HepG2 (cell line): ENCODE measurements around the gene ABCC1. TPM values are rescaled to one million over a fixed set of nuclear protein-coding genes. Genes with fewer than 3 reads are reported as not detected.

Source experiments
- ATAC-seq: fragments of 200-7000 bp; cut with Tn5 transposase; 3 replicates; pipeline ENCODE4 v1.9.1; 2020; ENCODE audit warnings: mild to moderate bottlenecking, moderate library complexity
- BruUV-seq: library from RNA; stranded (reverse); fragments of 400-500 nt; replicated peaks from 2 replicates; lab custom pipeline; 2021; lab: Mats Ljungman, UMichigan
- CTCF ChIA-PET: fragments of 300-600 bp; formaldehyde crosslinking; extraction: SDS; loops from one replicate; lab custom pipeline; 2021; ENCODE audit warnings: low total read pairs, inconsistent platforms, low intra/inter-chr PET ratio; lab: Yijun Ruan, JAX
- POLR2A ChIA-PET: fragments of 350-600 bp; sonication (Branson Sonifier 250); formaldehyde crosslinking; loops from one replicate; lab custom pipeline; 2020; ENCODE audit warnings: antibody characterized with exemption, inconsistent platforms; lab: Yijun Ruan, JAX
- DNase-seq: peaks from one replicate; pipeline ENCODE4 v3.0.0-alpha.2; 2015; ENCODE audit warnings: low spot score
- FAIRE-seq: peaks from 3 replicates; lab custom pipeline; 2011; peaks lifted over from hg19 to GRCh38; lab: Jason Lieb, UNC
- H2AFZ ChIP-seq: one replicate; pipeline ENCODE4 v1.6.1; 2011; ENCODE audit warnings: low read length, inconsistent platforms
- H3K27ac ChIP-seq: fragments of 300-600 bp; 3 replicates; pipeline ENCODE4 v1.8.0; 2011; ENCODE audit warnings: mixed run types, mild to moderate bottlenecking, mixed read lengths, low read length, inconsistent platforms; ENCODE audit not compliant: insufficient read depth; ENCODE audit errors: extremely low read length
- H3K27me3 ChIP-seq, 2 experiments: fragments of 200-600 bp in 1 of 2; 2 replicates in 1 of 2; 3 replicates in 1 of 2; pipeline versions ENCODE4 v1.6.0 to v1.8.0; 2011; ENCODE audit warnings: low read length in 2 of 2, mild to moderate bottlenecking in 2 of 2, moderate library complexity in 2 of 2, inconsistent platforms in 1 of 2; ENCODE audit not compliant: insufficient read depth in 2 of 2, control insufficient read depth in 1 of 2
- H3K36me3 ChIP-seq, 2 experiments: fragments of 200-600 bp in 1 of 2; replicated peaks in 1 of 2; 2 replicates in 1 of 2; 3 replicates in 1 of 2; pipeline versions ENCODE4 v1.5.1 to v1.8.0; 2011; ENCODE audit warnings: low read length in 2 of 2, inconsistent platforms in 1 of 2; ENCODE audit not compliant: insufficient read depth in 2 of 2, control insufficient read depth in 1 of 2
- H3K4me1 ChIP-seq: 2 replicates; pipeline ENCODE4 v1.5.1; 2012; ENCODE audit warnings: low read length, inconsistent platforms; ENCODE audit not compliant: insufficient read depth
- H3K4me2 ChIP-seq: 2 replicates; pipeline ENCODE4 v1.6.0; 2011; ENCODE audit warnings: low read depth, low read length, inconsistent platforms
- H3K4me3 ChIP-seq, 3 experiments: fragments of 200-600 bp in 1 of 3; sonication (generic), shearing (Covaris generic) in 1 of 3; replicated peaks in 1 of 3; 2 replicates each; pipeline ENCODE4 v1.5.1; 2011 to 2016; ENCODE audit warnings: low read length in 3 of 3, inconsistent platforms in 2 of 3, low read depth in 2 of 3, mild to moderate bottlenecking in 2 of 3, control low read depth in 1 of 3, mixed read lengths in 1 of 3; ENCODE audit not compliant: insufficient read depth in 1 of 3
- H3K79me2 ChIP-seq: one replicate; pipeline ENCODE4 v1.6.1; 2011; ENCODE audit warnings: low read length, inconsistent platforms; ENCODE audit not compliant: insufficient read depth
- H3K9ac ChIP-seq: 2 replicates; pipeline ENCODE4 v1.6.0; 2011; ENCODE audit warnings: mild to moderate bottlenecking, low read depth, low read length, inconsistent platforms; ENCODE audit not compliant: insufficient read depth
- H3K9me3 ChIP-seq: 2 replicates; pipeline ENCODE4 v1.5.1; 2012; ENCODE audit warnings: mild to moderate bottlenecking, low read length
- H4K20me1 ChIP-seq: 2 replicates; pipeline ENCODE4 v1.6.0; 2011; ENCODE audit warnings: inconsistent platforms, mild to moderate bottlenecking, low read length, moderate library complexity; ENCODE audit not compliant: insufficient read depth
- ARHGAP35 ChIP-seq: sonication (generic); formaldehyde crosslinking; IDR thresholded peaks from 2 replicates; pipeline ENCODE4 v1.9.0; 2022; ENCODE audit warnings: mild to moderate bottlenecking, inconsistent platforms, moderate library complexity, missing genetic modification reagents, borderline replicate concordance
- CHCHD3 ChIP-seq: sonication (generic); formaldehyde crosslinking; IDR thresholded peaks from 2 replicates; pipeline ENCODE4 v1.8.0; 2022; ENCODE audit warnings: mild to moderate bottlenecking, missing genetic modification reagents, moderate library complexity
- CHD4 ChIP-seq: fragments of 200-600 bp; sonication (generic); IDR thresholded peaks from 2 replicates; pipeline ENCODE4 v1.7.0; 2017; ENCODE audit warnings: mild to moderate bottlenecking, low read length, borderline replicate concordance
- FOXA1 ChIP-seq, 2 experiments: fragments of 450-650 bp in 1 of 2; sonication (generic) in 1 of 2; formaldehyde crosslinking in 1 of 2; IDR thresholded peaks; 2 replicates each; pipeline versions ENCODE4 v1.4.0 to v1.6.1; 2016 to 2020; ENCODE audit warnings: missing genetic modification reagents in 1 of 2
- MAZ ChIP-seq, 2 experiments: sonication (generic) in 1 of 2; formaldehyde crosslinking in 1 of 2; IDR thresholded peaks; 2 replicates each; pipeline versions ENCODE4 v1.5.0 to v1.6.1; 2012 to 2020; ENCODE audit warnings: low read depth in 2 of 2, mild to moderate bottlenecking in 2 of 2, borderline replicate concordance in 1 of 2, improper control_type of control experiment in 1 of 2, low read length in 1 of 2, missing genetic modification reagents in 1 of 2, moderate library complexity in 1 of 2
- REL ChIP-seq: sonication (generic); formaldehyde crosslinking; conservative IDR thresholded peaks from 2 replicates; pipeline ENCODE4 v1.8.0; 2022; ENCODE audit warnings: mild to moderate bottlenecking, missing genetic modification reagents, moderate library complexity
- SIN3B ChIP-seq: fragments of 150-350 bp; IDR thresholded peaks from 2 replicates; pipeline ENCODE4 v1.6.1; 2014; ENCODE audit warnings: low read length
- ZMYM3 ChIP-seq: sonication (generic); formaldehyde crosslinking; IDR thresholded peaks from 2 replicates; pipeline ENCODE4 v1.5.1; 2020; ENCODE audit warnings: mild to moderate bottlenecking, missing genetic modification reagents
- ZNF282 ChIP-seq: fragments of 450-650 bp; IDR thresholded peaks from 2 replicates; pipeline ENCODE4 v1.6.1; 2018; ENCODE audit not compliant: partially characterized antibody
- ZNF30 ChIP-seq: sonication (generic); formaldehyde crosslinking; IDR thresholded peaks from 2 replicates; pipeline ENCODE4 v1.5.0; 2020; ENCODE audit warnings: mild to moderate bottlenecking, missing genetic modification reagents
- ZNF343 ChIP-seq: sonication (generic); formaldehyde crosslinking; IDR thresholded peaks from 2 replicates; pipeline ENCODE4 v1.4.0; 2020; ENCODE audit warnings: mild to moderate bottlenecking, missing genetic modification reagents
- ZNF383 ChIP-seq: sonication (generic); formaldehyde crosslinking; IDR thresholded peaks from 2 replicates; pipeline ENCODE4 v1.4.0; 2020; ENCODE audit warnings: missing genetic modification reagents, mild to moderate bottlenecking, borderline replicate concordance
- ZNF451 ChIP-seq: sonication (generic); formaldehyde crosslinking; IDR thresholded peaks from 2 replicates; pipeline ENCODE4 v1.5.0; 2020; ENCODE audit warnings: mild to moderate bottlenecking, missing genetic modification reagents
- WGBS: methylation state at CpG from one replicate; pipeline ENCODE4 v1.1.6; 2017; ENCODE audit warnings: low lambda C conversion rate; 5-methylcytosine and 5-hydroxymethylcytosine counted together
- in situ Hi-C: cut with HindIII; loops from 2 replicates; pipeline ENCODE4 v1.10.0; 2017; ENCODE audit warnings: low pct_unique_long_range_greater_than_20kb; ENCODE audit not compliant: extremely low pct_ligation_motif_present
- intact Hi-C: fragments of 100-400 bp; cut with micrococcal nuclease; formaldehyde crosslinking; loops from one replicate; pipeline ENCODE4 v1.10.0; 2022; ENCODE audit not compliant: unreplicated experiment
- polyA plus RNA-seq, 8 experiments: library from polyadenylated mRNA; depleted of rRNA in 3 of 8; stranded (reverse) in 7 of 8; unstranded in 1 of 8; fragments of >200 nt; fragmentation: Illumina TruSeq in 4 of 8; extraction: Trizol in 4 of 8; gene quantifications; 2 replicates each; pipeline versions ENCODE4 v1.2.1 to v1.2.3, GENCODE V29; 2011 to 2016; ENCODE audit warnings: low read depth in 4 of 8, missing spikeins in 1 of 8, mixed read lengths in 1 of 8; ENCODE audit not compliant: insufficient read depth in 1 of 8
- total RNA-seq, 5 experiments: library from RNA; depleted of rRNA; stranded (reverse); fragments of >200 nt; fragmentation: Illumina TruSeq; extraction: Trizol; gene quantifications; 2 replicates each; pipeline ENCODE4 v1.2.3, GENCODE V29; 2016; ENCODE audit warnings: low read depth in 1 of 5
- TF ChIP-seq, protein P1 (sequence below): sonication (generic); formaldehyde crosslinking; IDR thresholded peaks from 2 replicates; pipeline ENCODE4 v1.4.0; 2020; ENCODE audit warnings: missing genetic modification reagents, borderline replicate concordance
- TF ChIP-seq, protein P2 (sequence below): sonication (generic); formaldehyde crosslinking; IDR thresholded peaks from 2 replicates; pipeline ENCODE4 v1.8.1; 2023; ENCODE audit warnings: mild to moderate bottlenecking, missing genetic modification reagents, borderline replicate concordance
- TF ChIP-seq, protein P3 (sequence below): sonication (generic); formaldehyde crosslinking; IDR thresholded peaks from 2 replicates; pipeline ENCODE4 v1.8.0; 2023; ENCODE audit warnings: mild to moderate bottlenecking, missing genetic modification reagents

Gene ABCC1
- total and polyA plus RNA-seq, 2 of the 13 experiments (the other 11 are each of a cell fraction or from before 2014, with no cell fraction given): 13.0 to 30.6 TPM

DNA sequence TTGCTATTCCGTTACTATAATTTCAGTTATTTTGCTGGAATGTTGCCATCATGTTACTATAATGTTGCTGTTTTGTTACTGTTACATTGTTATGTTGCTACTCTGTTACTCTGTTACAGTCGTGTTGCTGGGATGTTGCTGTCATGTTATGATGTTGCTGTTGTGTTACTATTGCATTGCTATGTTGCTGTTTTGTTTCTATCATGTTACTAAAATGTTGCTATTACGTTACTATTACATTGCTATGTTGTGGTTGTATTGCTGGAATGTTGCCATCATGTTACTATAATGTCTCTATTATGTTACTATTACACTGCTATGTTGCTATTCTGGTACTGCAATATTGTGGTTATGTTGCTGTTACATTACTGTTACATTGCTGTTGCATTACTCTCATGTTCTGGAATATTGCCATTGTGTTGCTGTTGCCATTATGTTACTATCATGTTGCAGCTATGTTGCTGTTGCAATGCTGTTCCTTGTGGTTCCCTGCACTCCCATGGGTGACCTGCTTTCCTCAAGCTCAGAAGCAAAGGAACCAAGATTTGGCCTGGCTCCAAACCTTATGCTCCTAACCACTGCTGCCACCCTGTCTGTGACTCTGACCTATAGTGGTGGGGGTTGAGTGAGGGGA is 209.4 kb downstream of the ABCC1 start (continued):
- TF ChIP-seq, protein P1, sequence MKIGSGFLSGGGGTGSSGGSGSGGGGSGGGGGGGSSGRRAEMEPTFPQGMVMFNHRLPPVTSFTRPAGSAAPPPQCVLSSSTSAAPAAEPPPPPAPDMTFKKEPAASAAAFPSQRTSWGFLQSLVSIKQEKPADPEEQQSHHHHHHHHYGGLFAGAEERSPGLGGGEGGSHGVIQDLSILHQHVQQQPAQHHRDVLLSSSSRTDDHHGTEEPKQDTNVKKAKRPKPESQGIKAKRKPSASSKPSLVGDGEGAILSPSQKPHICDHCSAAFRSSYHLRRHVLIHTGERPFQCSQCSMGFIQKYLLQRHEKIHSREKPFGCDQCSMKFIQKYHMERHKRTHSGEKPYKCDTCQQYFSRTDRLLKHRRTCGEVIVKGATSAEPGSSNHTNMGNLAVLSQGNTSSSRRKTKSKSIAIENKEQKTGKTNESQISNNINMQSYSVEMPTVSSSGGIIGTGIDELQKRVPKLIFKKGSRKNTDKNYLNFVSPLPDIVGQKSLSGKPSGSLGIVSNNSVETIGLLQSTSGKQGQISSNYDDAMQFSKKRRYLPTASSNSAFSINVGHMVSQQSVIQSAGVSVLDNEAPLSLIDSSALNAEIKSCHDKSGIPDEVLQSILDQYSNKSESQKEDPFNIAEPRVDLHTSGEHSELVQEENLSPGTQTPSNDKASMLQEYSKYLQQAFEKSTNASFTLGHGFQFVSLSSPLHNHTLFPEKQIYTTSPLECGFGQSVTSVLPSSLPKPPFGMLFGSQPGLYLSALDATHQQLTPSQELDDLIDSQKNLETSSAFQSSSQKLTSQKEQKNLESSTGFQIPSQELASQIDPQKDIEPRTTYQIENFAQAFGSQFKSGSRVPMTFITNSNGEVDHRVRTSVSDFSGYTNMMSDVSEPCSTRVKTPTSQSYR (CRISPR knock-in tag): 0 out of 2 replicates have a peak, but pooled peaks have one; percentile 20
- TF ChIP-seq ZNF30 (no peak), REL (CRISPR knock-in tag) (no peak), MAZ (IDR thresholded peaks at IDR 0.05; ENCODE audit: borderline replicate concordance, low read depth, low read length) (no peak), MAZ (CRISPR knock-in tag; IDR thresholded peaks at IDR 0.05; ENCODE audit: low read depth) (no peak)
- TF ChIP-seq, protein P2, sequence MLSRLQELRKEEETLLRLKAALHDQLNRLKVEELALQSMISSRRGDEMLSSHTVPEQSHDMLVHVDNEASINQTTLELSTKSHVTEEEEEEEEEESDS (CRISPR knock-in tag): no peak
- TF ChIP-seq, all 625 proteins: peak for 7

DNA sequence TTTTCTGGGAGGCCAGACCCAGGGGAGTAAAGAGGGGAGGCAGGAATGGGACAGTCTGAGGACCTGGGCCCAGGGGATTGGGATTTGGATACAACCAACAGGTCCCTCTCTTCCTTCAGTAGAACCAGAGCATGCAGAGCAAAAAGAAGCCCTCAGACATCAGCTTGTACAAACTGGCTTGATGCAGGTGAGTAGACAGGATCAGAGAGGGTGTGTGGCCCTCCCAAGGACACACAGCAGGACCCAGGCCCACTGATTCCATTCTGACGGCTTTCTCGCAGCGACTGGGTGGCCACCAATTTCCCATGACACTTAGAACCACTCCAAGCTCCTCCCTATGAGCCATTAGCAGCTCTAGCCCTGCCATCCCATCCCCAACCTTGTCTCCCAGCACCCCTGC is 210.2 kb downstream of the ABCC1 start:
- no peaks in the 10 kb centered on the region for H3K79me2 ChIP-seq
- no peak overlapping the region for H2AFZ ChIP-seq
- H3K36me3 ChIP-seq: peaks cover 67 to 97% of the 10 kb centered on the region in 2 experiments
- ATAC-seq (no peak), DNase-seq (no peak), FAIRE-seq (no peak)
- peaks cover 14% of the 10 kb centered on the region; the same call in 1 of the 2 replicates for H3K9me3 ChIP-seq
- in situ Hi-C loops (no loop called here), intact Hi-C loops (no loop called here)
- H3K27ac ChIP-seq: no peak overlapping the region
- no peaks in the 10 kb centered on the region for H3K4me1 ChIP-seq
- no peak overlapping the region for H3K4me3 ChIP-seq
- H3K9ac ChIP-seq: no peak overlapping the region
- H4K20me1 ChIP-seq: no peaks in the 10 kb centered on the region
- H3K27me3 ChIP-seq: no peaks in the 10 kb centered on the region
- no TSS peak for BruUV-seq
- POLR2A ChIA-PET: interaction anchor here (0.8 to 2.5 kb wide), 2 partner anchors 9 to 10 kb away, joined by 3 to 6 read pairs; no protein-coding TSS in a partner anchor
- H3K4me2 ChIP-seq: no peak overlapping the region
- WGBS: 97% methylated on average over 3 of the region's 3 CpGs
- CTCF ChIA-PET: no interaction called here
- TF ChIP-seq ZNF383: no peak
- no peak for TF ChIP-seq ZNF282
- TF ChIP-seq ZNF451: no peak
- TF ChIP-seq FOXA1 (IDR thresholded peaks at IDR 0.05): no peak
- no peak for TF ChIP-seq FOXA1 (CRISPR knock-in tag; IDR thresholded peaks at IDR 0.05)
- TF ChIP-seq, protein P3, sequence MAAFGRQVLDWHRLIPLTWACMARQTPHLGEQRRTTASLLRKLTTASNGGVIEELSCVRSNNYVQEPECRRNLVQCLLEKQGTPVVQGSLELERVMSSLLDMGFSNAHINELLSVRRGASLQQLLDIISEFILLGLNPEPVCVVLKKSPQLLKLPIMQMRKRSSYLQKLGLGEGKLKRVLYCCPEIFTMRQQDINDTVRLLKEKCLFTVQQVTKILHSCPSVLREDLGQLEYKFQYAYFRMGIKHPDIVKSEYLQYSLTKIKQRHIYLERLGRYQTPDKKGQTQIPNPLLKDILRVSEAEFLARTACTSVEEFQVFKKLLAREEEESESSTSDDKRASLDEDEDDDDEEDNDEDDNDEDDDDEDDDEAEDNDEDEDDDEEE (CRISPR knock-in tag): no peak
- TF ChIP-seq SIN3B: no peak
- no peak for TF ChIP-seq ZNF343 (CRISPR knock-in tag)
- TF ChIP-seq ARHGAP35: no peak
- peak; percentile 66 for TF ChIP-seq ZMYM3 (CRISPR knock-in tag)
- TF ChIP-seq CHCHD3 (CRISPR knock-in tag): no peak
- TF ChIP-seq CHD4: peak; percentile 61; the same call in 1 of the 2 replicates
